WTC11 (cell line): ENCODE results near the gene NEDD4L. TPM values are rescaled to one million over a fixed set of nuclear protein-coding genes. Genes with fewer than 3 reads are reported as not detected.

ENCODE experiments used
- ATAC-seq: fragments of 200-7000 bp; cut with Tn5 transposase; 2 replicates; pipeline ENCODE4 v1.10.0; 2021; ENCODE audit warnings: mild to moderate bottlenecking, moderate library complexity
- CTCF ChIA-PET: fragments of 300-600 bp; sonication (Branson Sonifier 250); formaldehyde crosslinking; loops from one replicate; lab custom pipeline; 2021; ENCODE audit warnings: antibody characterized with exemption; lab: Charles Lee
- POLR2A ChIA-PET: fragments of 350-600 bp; sonication (Branson Sonifier 250); formaldehyde crosslinking; loops from one replicate; lab custom pipeline; 2021; ENCODE audit warnings: antibody characterized with exemption; lab: Charles Lee
- DNase-seq: peaks from one replicate; pipeline ENCODE4 v3.0.0; 2021; ENCODE audit warnings: low spot score
- H3K27ac Mint-ChIP-seq: 2 replicates; pipeline ENCODE4 v1.8.0; 2021; ENCODE audit warnings: mixed read lengths
- H3K27me3 Mint-ChIP-seq: 2 replicates; pipeline ENCODE4 v1.8.0; 2021; ENCODE audit warnings: low read depth, mild to moderate bottlenecking, moderate library complexity, mixed read lengths
- H3K36me3 Mint-ChIP-seq: 2 replicates; pipeline ENCODE4 v1.8.0; 2021; ENCODE audit warnings: mixed read lengths
- H3K4me1 Mint-ChIP-seq: 2 replicates; pipeline ENCODE4 v1.8.0; 2022; ENCODE audit warnings: mixed read lengths
- H3K4me3 Mint-ChIP-seq: 2 replicates; pipeline ENCODE4 v1.8.0; 2021; ENCODE audit warnings: mild to moderate bottlenecking, moderate library complexity, mixed read lengths
- H3K9me3 Mint-ChIP-seq: 2 replicates; pipeline ENCODE4 v1.8.0; 2021; ENCODE audit warnings: mixed read lengths
- CREM ChIP-seq: sonication (generic); formaldehyde crosslinking; IDR thresholded peaks from 2 replicates; pipeline ENCODE4 v1.8.1; 2022; ENCODE audit warnings: mild to moderate bottlenecking, missing genetic modification reagents, moderate library complexity
- FOXJ3 ChIP-seq: sonication (generic); formaldehyde crosslinking; IDR thresholded peaks from 2 replicates; pipeline ENCODE4 v1.9.0; 2021; ENCODE audit warnings: missing genetic modification reagents, mild to moderate bottlenecking, borderline replicate concordance
- GRHL2 ChIP-seq: fragments of 250-450 bp; sonication (Bioruptor Pico); IDR thresholded peaks from 2 replicates; pipeline ENCODE4 v1.8.0; 2022; ENCODE audit warnings: mild to moderate bottlenecking, moderate library complexity; ENCODE audit not compliant: insufficient replicate concordance, severe bottlenecking
- JAZF1 ChIP-seq: fragments of 250-450 bp; sonication (Bioruptor Pico); IDR thresholded peaks from 2 replicates; pipeline ENCODE4 v1.9.0; 2021; ENCODE audit warnings: moderate library complexity, mild to moderate bottlenecking, inconsistent platforms
- KAT7 ChIP-seq: sonication (generic); formaldehyde crosslinking; IDR thresholded peaks from 2 replicates; pipeline ENCODE4 v1.8.1; 2023; ENCODE audit warnings: missing genetic modification reagents, mild to moderate bottlenecking, borderline replicate concordance
- MYBL2 ChIP-seq: sonication (generic); formaldehyde crosslinking; IDR thresholded peaks from 2 replicates; pipeline ENCODE4 v1.8.1; 2023; ENCODE audit warnings: mild to moderate bottlenecking, moderate library complexity, missing genetic modification reagents
- NR2C2 ChIP-seq: sonication (generic); formaldehyde crosslinking; IDR thresholded peaks from 2 replicates; pipeline ENCODE4 v1.8.0; 2022; ENCODE audit warnings: mild to moderate bottlenecking, missing genetic modification reagents
- PRRX2 ChIP-seq: fragments of 250-450 bp; sonication (Bioruptor Pico); IDR thresholded peaks from 2 replicates; pipeline ENCODE4 v1.8.0; 2021; ENCODE audit warnings: mild to moderate bottlenecking
- ZNF232 ChIP-seq: sonication (generic); formaldehyde crosslinking; IDR thresholded peaks from 2 replicates; pipeline ENCODE4 v1.8.0; 2022; ENCODE audit warnings: mild to moderate bottlenecking, missing genetic modification reagents
- ZNF396 ChIP-seq: fragments of 250-450 bp; sonication (Bioruptor Pico); IDR thresholded peaks from 2 replicates; pipeline ENCODE4 v1.8.0; 2021; ENCODE audit warnings: mild to moderate bottlenecking, moderate library complexity, borderline replicate concordance
- ZNF671 ChIP-seq: fragments of 250-450 bp; sonication (Bioruptor Pico); IDR thresholded peaks from 2 replicates; pipeline ENCODE4 v1.8.0; 2021; ENCODE audit warnings: mild to moderate bottlenecking
- total RNA-seq: library from RNA; stranded (reverse); gene quantifications from 3 replicates; pipeline ENCODE4 v1.2.3, GENCODE V29; 2021
- TF ChIP-seq, protein P1 (sequence below): sonication (generic); formaldehyde crosslinking; IDR thresholded peaks from 2 replicates; pipeline ENCODE4 v1.8.0; 2023; ENCODE audit warnings: mild to moderate bottlenecking, missing genetic modification reagents
- TF ChIP-seq, protein P2 (sequence below): sonication (generic); formaldehyde crosslinking; IDR thresholded peaks from 2 replicates; pipeline ENCODE4 v1.8.1; 2023; ENCODE audit warnings: mild to moderate bottlenecking, missing genetic modification reagents
- TF ChIP-seq, protein P3 (sequence below): sonication (generic); formaldehyde crosslinking; conservative IDR thresholded peaks from 2 replicates; pipeline ENCODE4 v1.8.1; 2023; ENCODE audit warnings: mild to moderate bottlenecking, low read depth, missing genetic modification reagents, moderate library complexity
- TF ChIP-seq, protein P4 (sequence below): sonication (generic); formaldehyde crosslinking; IDR thresholded peaks from 2 replicates; pipeline ENCODE4 v1.8.1; 2023; ENCODE audit warnings: mild to moderate bottlenecking, missing genetic modification reagents, moderate library complexity
- TF ChIP-seq, protein P5 (sequence below): fragments of 250-450 bp; sonication (Bioruptor Pico); conservative IDR thresholded peaks from 2 replicates; pipeline ENCODE4 v1.9.0; 2021; ENCODE audit warnings: mild to moderate bottlenecking
- TF ChIP-seq, protein P6 (sequence below): sonication (generic); formaldehyde crosslinking; IDR thresholded peaks from 2 replicates; pipeline ENCODE4 v1.8.1; 2022; ENCODE audit warnings: mild to moderate bottlenecking, moderate library complexity, missing genetic modification reagents
- TF ChIP-seq, protein P7 (sequence below): sonication (generic); formaldehyde crosslinking; IDR thresholded peaks from 2 replicates; pipeline ENCODE4 v1.8.1; 2022; ENCODE audit warnings: low read depth, mild to moderate bottlenecking, moderate library complexity, missing genetic modification reagents, borderline replicate concordance
- TF ChIP-seq, protein P8 (sequence below): fragments of 200-600 bp; IDR thresholded peaks from 2 replicates; pipeline ENCODE4 v1.8.0; 2022; ENCODE audit warnings: antibody characterized with exemption
- TF ChIP-seq, protein P9 (sequence below): sonication (generic); formaldehyde crosslinking; IDR thresholded peaks from 2 replicates; pipeline ENCODE4 v1.8.0; 2022; ENCODE audit warnings: mild to moderate bottlenecking, missing genetic modification reagents

Gene NEDD4L
- total RNA-seq, 1 experiment from 2014 or later: 88.0 TPM

DNA sequence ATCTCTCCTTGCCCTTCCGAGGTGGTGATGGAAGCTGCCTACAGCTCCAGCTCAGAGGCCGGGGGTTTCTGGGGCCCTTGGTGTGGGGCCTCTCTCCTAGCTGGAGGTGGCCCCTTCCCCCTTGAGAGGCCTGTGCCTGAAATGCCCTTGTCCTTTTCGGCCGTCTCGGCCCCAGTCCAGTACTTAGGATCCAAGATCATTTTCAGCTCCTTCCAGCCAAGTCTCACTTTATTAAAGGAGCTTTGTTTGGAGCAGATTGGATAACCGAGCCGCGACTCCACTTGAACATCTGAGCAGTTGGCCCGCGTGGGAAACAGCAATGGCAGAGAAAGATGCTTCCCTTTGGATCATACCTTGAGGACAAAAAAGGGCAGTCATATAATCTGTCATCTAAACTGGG is 125.0 kb downstream of the NEDD4L start:
- POLR2A ChIA-PET: interaction anchor here (0.5 kb wide), 1 partner anchor 93 kb away, joined by 4 read pairs; no protein-coding TSS in a partner anchor
- CTCF ChIA-PET: no interaction called here
- no peak for ATAC-seq
- Mint-ChIP-seq H3K27me3 (no peaks in the 10 kb centered on the region), H3K9me3 (no peaks in the 10 kb centered on the region), H3K27ac (no peak overlapping the region), H3K4me1 (peaks cover 8% of the 10 kb centered on the region), H3K36me3 (no peaks in the 10 kb centered on the region), H3K4me3 (no peak overlapping the region)
- DNase-seq: no peak
- TF ChIP-seq ZNF396 (no peak), PRRX2 (no peak), MYBL2 (no peak), ZNF671 (CRISPR knock-in tag) (no peak), KAT7 (CRISPR knock-in tag) (no peak), NR2C2 (no peak), ZNF232 (CRISPR knock-in tag) (no peak), GRHL2 (CRISPR knock-in tag) (no peak), JAZF1 (no peak), CREM (CRISPR knock-in tag) (no peak), FOXJ3 (CRISPR knock-in tag) (no peak)
- TF ChIP-seq, protein P1, sequence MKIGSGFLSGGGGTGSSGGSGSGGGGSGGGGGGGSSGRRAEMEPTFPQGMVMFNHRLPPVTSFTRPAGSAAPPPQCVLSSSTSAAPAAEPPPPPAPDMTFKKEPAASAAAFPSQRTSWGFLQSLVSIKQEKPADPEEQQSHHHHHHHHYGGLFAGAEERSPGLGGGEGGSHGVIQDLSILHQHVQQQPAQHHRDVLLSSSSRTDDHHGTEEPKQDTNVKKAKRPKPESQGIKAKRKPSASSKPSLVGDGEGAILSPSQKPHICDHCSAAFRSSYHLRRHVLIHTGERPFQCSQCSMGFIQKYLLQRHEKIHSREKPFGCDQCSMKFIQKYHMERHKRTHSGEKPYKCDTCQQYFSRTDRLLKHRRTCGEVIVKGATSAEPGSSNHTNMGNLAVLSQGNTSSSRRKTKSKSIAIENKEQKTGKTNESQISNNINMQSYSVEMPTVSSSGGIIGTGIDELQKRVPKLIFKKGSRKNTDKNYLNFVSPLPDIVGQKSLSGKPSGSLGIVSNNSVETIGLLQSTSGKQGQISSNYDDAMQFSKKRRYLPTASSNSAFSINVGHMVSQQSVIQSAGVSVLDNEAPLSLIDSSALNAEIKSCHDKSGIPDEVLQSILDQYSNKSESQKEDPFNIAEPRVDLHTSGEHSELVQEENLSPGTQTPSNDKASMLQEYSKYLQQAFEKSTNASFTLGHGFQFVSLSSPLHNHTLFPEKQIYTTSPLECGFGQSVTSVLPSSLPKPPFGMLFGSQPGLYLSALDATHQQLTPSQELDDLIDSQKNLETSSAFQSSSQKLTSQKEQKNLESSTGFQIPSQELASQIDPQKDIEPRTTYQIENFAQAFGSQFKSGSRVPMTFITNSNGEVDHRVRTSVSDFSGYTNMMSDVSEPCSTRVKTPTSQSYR (CRISPR knock-in tag): no peak
- TF ChIP-seq, protein P2, sequence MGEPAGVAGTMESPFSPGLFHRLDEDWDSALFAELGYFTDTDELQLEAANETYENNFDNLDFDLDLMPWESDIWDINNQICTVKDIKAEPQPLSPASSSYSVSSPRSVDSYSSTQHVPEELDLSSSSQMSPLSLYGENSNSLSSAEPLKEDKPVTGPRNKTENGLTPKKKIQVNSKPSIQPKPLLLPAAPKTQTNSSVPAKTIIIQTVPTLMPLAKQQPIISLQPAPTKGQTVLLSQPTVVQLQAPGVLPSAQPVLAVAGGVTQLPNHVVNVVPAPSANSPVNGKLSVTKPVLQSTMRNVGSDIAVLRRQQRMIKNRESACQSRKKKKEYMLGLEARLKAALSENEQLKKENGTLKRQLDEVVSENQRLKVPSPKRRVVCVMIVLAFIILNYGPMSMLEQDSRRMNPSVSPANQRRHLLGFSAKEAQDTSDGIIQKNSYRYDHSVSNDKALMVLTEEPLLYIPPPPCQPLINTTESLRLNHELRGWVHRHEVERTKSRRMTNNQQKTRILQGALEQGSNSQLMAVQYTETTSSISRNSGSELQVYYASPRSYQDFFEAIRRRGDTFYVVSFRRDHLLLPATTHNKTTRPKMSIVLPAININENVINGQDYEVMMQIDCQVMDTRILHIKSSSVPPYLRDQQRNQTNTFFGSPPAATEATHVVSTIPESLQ: no peak
- TF ChIP-seq, protein P3, sequence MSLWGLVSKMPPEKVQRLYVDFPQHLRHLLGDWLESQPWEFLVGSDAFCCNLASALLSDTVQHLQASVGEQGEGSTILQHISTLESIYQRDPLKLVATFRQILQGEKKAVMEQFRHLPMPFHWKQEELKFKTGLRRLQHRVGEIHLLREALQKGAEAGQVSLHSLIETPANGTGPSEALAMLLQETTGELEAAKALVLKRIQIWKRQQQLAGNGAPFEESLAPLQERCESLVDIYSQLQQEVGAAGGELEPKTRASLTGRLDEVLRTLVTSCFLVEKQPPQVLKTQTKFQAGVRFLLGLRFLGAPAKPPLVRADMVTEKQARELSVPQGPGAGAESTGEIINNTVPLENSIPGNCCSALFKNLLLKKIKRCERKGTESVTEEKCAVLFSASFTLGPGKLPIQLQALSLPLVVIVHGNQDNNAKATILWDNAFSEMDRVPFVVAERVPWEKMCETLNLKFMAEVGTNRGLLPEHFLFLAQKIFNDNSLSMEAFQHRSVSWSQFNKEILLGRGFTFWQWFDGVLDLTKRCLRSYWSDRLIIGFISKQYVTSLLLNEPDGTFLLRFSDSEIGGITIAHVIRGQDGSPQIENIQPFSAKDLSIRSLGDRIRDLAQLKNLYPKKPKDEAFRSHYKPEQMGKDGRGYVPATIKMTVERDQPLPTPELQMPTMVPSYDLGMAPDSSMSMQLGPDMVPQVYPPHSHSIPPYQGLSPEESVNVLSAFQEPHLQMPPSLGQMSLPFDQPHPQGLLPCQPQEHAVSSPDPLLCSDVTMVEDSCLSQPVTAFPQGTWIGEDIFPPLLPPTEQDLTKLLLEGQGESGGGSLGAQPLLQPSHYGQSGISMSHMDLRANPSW (CRISPR knock-in tag): no peak
- TF ChIP-seq, protein P4, sequence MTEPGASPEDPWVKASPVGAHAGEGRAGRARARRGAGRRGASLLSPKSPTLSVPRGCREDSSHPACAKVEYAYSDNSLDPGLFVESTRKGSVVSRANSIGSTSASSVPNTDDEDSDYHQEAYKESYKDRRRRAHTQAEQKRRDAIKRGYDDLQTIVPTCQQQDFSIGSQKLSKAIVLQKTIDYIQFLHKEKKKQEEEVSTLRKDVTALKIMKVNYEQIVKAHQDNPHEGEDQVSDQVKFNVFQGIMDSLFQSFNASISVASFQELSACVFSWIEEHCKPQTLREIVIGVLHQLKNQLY: no peak
- TF ChIP-seq, protein P5, sequence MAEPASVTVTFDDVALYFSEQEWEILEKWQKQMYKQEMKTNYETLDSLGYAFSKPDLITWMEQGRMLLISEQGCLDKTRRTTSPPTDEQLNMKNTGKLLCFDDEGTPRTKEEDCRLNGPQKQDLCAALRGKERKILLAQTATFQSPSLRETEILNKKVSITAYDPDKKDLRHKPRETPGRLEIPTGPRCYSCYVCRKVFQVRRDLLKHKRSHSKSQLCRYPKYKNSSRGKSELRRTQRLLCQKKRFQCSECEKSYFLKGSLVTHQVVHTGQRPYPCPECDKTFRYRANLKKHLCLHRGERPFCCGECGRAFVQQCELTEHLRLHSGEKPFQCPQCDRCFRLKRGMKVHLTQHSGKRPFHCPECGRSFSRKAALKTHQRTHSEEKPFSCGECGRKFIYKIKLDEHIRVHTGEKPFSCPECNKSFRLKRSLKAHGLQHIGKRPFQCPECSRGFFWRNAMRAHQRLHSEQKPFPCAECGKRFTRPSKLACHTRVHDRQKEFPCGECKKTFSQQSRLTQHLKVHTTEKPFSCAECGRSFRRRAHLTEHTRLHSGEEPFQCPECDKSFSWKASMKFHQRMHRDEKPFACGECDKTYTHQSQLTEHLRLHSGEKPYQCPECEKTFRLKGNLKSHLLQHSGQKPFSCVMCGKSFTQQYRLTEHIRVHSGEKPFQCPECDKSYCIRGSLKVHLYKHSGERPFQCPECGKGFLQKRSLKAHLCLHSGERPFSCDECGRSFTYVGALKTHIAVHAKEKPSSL (CRISPR knock-in tag): no peak
- TF ChIP-seq, protein P6, sequence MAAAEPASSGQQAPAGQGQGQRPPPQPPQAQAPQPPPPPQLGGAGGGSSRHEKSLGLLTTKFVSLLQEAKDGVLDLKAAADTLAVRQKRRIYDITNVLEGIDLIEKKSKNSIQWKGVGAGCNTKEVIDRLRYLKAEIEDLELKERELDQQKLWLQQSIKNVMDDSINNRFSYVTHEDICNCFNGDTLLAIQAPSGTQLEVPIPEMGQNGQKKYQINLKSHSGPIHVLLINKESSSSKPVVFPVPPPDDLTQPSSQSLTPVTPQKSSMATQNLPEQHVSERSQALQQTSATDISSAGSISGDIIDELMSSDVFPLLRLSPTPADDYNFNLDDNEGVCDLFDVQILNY (CRISPR knock-in tag): no peak
- TF ChIP-seq, protein P7, sequence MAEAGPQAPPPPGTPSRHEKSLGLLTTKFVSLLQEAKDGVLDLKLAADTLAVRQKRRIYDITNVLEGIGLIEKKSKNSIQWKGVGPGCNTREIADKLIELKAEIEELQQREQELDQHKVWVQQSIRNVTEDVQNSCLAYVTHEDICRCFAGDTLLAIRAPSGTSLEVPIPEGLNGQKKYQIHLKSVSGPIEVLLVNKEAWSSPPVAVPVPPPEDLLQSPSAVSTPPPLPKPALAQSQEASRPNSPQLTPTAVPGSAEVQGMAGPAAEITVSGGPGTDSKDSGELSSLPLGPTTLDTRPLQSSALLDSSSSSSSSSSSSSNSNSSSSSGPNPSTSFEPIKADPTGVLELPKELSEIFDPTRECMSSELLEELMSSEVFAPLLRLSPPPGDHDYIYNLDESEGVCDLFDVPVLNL: no peak
- TF ChIP-seq, protein P8, sequence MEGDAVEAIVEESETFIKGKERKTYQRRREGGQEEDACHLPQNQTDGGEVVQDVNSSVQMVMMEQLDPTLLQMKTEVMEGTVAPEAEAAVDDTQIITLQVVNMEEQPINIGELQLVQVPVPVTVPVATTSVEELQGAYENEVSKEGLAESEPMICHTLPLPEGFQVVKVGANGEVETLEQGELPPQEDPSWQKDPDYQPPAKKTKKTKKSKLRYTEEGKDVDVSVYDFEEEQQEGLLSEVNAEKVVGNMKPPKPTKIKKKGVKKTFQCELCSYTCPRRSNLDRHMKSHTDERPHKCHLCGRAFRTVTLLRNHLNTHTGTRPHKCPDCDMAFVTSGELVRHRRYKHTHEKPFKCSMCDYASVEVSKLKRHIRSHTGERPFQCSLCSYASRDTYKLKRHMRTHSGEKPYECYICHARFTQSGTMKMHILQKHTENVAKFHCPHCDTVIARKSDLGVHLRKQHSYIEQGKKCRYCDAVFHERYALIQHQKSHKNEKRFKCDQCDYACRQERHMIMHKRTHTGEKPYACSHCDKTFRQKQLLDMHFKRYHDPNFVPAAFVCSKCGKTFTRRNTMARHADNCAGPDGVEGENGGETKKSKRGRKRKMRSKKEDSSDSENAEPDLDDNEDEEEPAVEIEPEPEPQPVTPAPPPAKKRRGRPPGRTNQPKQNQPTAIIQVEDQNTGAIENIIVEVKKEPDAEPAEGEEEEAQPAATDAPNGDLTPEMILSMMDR: no peak
- TF ChIP-seq, protein P9, sequence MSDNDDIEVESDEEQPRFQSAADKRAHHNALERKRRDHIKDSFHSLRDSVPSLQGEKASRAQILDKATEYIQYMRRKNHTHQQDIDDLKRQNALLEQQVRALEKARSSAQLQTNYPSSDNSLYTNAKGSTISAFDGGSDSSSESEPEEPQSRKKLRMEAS (CRISPR knock-in tag): no peak
